ENCODE measurements around the gene COL18A1. TPM values are rescaled to one million over a fixed set of nuclear protein-coding genes. Genes with fewer than 3 reads are reported as not detected.

COL18A1 gene
- total RNA-seq (2022; extraction: Qiagen RNA extraction): 124 to 175 TPM (median 149 TPM) in 5 replicates

DNA sequence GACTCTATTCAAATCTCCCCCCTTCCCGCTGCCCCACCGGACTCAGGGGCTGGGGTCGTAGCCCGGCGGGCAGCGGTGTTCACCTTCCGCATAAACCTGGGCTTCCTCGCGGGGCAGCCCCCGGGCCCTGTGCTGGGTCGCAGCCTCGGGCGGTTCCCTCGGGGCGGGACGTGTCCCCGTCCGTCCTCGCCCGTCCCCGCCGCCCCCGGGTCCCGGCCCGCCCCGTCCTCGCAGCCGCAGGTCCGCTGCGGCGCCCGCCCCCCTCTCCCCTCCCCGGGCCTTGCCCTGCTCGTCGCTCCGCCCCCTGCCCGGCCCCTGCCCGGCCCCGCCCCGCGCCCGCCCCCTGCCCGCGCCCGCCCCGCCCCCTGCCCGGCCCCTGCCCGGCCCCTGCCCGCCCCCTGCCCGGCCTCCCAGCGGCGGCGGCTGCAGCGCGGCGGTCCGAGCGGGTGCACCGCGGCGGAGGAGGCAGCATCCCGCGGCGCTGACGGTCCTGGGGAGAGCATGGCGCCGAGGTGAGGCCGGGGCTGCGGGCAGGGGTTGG is at the start of gene COL18A1:
COL18A1 (plus strand) TSS at position 436 of the 541 bp plus-strand sequence; CDS start at position 502, 66 bp downstream.

DNA sequence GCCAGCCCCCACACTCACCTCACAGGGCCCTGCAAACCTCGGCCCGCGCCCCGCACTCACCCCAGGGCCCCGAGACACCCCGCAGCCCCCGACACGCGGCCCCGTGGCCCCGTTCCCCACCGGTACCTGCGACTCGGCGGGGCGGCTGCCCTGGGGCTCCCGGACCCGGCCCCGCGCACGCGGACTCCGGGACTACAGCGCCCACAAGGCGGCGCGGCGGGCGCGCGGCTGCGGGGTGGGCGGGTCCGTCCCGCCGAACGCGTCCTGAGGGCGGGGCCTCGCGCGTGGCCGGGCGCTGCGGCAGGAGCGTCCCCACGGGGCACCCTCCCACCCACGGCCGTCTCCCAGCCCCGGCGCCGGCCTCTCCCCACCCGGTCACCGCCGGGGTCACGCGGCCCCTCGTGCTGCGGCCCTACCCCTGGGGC is 137.3 kb downstream of the COL18A1 start, which contains the start of gene SLC19A1:
SLC19A1 (minus strand) TSS at position 199 of the 425 bp plus-strand sequence. CDS start 4,481 bp downstream, outside the sequence.

Other genes starting within 250 kb of the COL18A1 start
- 20.4 to 24.5 TPM (median 22.6 TPM) in 5 replicates for gene POFUT2, start 117.3 kb upstream of the COL18A1 start, total RNA-seq (2022; extraction: Qiagen RNA extraction)
- 14.2 to 24.7 TPM (median 21.7 TPM) in 5 replicates for gene SLC19A1, start 137.3 kb downstream of the COL18A1 start, total RNA-seq (2022; extraction: Qiagen RNA extraction)
- gene PCBP3, start 238.6 kb downstream of the COL18A1 start, total RNA-seq (2022; extraction: Qiagen RNA extraction): 0.92 to 1.5 TPM (median 1.2 TPM) in 5 replicates

All from A549 treated with CORT108297 at 1 μM for 4 hours (cell line).